PC-3 (cell line): Measurements from ENCODE around the gene UBAP1. TPM values are rescaled to one million over a fixed set of nuclear protein-coding genes. Genes with fewer than 3 reads are reported as not detected.
"Not testable (repeated sequence)": the region's sequence is repeated elsewhere in the genome, so short reads cannot be mapped to it uniquely, and the experiment has no call there.

Experiments used
- ATAC-seq: fragments of 200-7000 bp; cut with Tn5 transposase; 2 replicates; pipeline ENCODE4 v1.9.1; 2020; ENCODE audit warnings: mild to moderate bottlenecking, moderate library complexity
- BruUV-seq: library from RNA; stranded (reverse); fragments of 400-500 nt; replicated peaks from 2 replicates; lab custom pipeline; 2021; lab: Mats Ljungman, UMichigan
- CTCF ChIA-PET: fragments of 300-600 bp; sonication (Branson Sonifier 250); formaldehyde crosslinking; loops from one replicate; lab custom pipeline; 2022; ENCODE audit warnings: antibody characterized with exemption; lab: Charles Lee
- POLR2A ChIA-PET: fragments of 300-600 bp; sonication (Branson Sonifier 250); formaldehyde crosslinking; loops from one replicate; lab custom pipeline; 2022; ENCODE audit warnings: antibody characterized with exemption; ENCODE audit not compliant: unreplicated experiment; lab: Charles Lee
- DNase-seq: peaks from one replicate; pipeline ENCODE4 v3.0.0-alpha.2; 2015
- H2AFZ ChIP-seq: fragments of 300-600 bp; sonication (generic); 2 replicates; pipeline ENCODE4 v1.6.0; 2016; ENCODE audit warnings: antibody characterized with exemption, low read length
- H3F3A ChIP-seq: fragments of 300-600 bp; sonication (generic); one replicate; pipeline ENCODE4 v1.6.0; 2017; ENCODE audit warnings: antibody characterized with exemption, low read length, control low read depth, mild to moderate bottlenecking; ENCODE audit not compliant: unreplicated experiment
- H3K27ac ChIP-seq: fragments of 300-600 bp; sonication (generic); 2 replicates; pipeline ENCODE4 v1.5.1; 2016; ENCODE audit warnings: mild to moderate bottlenecking, low read length
- H3K27me3 ChIP-seq: fragments of 300-600 bp; sonication (generic); 2 replicates; pipeline ENCODE4 v1.6.1; 2016; ENCODE audit warnings: low read length, mixed read lengths
- H3K36me3 ChIP-seq: fragments of 300-600 bp; sonication (generic); 2 replicates; pipeline ENCODE4 v1.6.1; 2016; ENCODE audit warnings: low read depth, mixed run types, low read length, mixed read lengths
- H3K4me1 ChIP-seq: fragments of 300-600 bp; sonication (generic); 2 replicates; pipeline ENCODE4 v1.5.1; 2016; ENCODE audit warnings: low read length; ENCODE audit not compliant: insufficient read depth
- H3K4me2 ChIP-seq: fragments of 300-600 bp; sonication (generic); 2 replicates; pipeline ENCODE4 v1.6.0; 2016; ENCODE audit warnings: low read length
- H3K4me3 ChIP-seq: fragments of 300-600 bp; sonication (generic); 2 replicates; pipeline ENCODE4 v1.5.1; 2016; ENCODE audit warnings: mild to moderate bottlenecking, low read length, mixed read lengths
- H3K79me2 ChIP-seq: fragments of 300-600 bp; sonication (generic); 2 replicates; pipeline ENCODE4 v1.6.1; 2017; ENCODE audit warnings: low read length, mixed read lengths
- H3K9ac ChIP-seq: fragments of 300-600 bp; sonication (generic); 2 replicates; pipeline ENCODE4 v1.6.0; 2016; ENCODE audit warnings: mild to moderate bottlenecking, low read length
- H3K9me2 ChIP-seq: fragments of 300-600 bp; sonication (generic); replicated peaks from 2 replicates; pipeline ENCODE4 v1.6.1; 2016; ENCODE audit warnings: mixed run types, low read length, mixed read lengths
- H3K9me3 ChIP-seq: fragments of 300-600 bp; sonication (generic); 2 replicates; pipeline ENCODE4 v1.6.1; 2016; ENCODE audit warnings: low read length, mixed read lengths
- H4K20me1 ChIP-seq: fragments of 300-600 bp; sonication (generic); 2 replicates; pipeline ENCODE4 v1.6.1; 2016; ENCODE audit warnings: low read length, mixed read lengths
- EZH2 ChIP-seq: fragments of 300-600 bp; sonication (generic); IDR thresholded peaks from one replicate; pipeline ENCODE4 v1.6.1; 2017; ENCODE audit warnings: antibody characterized with exemption, mild to moderate bottlenecking, low read length; ENCODE audit not compliant: unreplicated experiment
- EZH2phosphoT487 ChIP-seq: fragments of 300-600 bp; sonication (generic); IDR thresholded peaks from 2 replicates; pipeline ENCODE4 v1.6.1; 2018; ENCODE audit warnings: mild to moderate bottlenecking, antibody characterized with exemption, low read length, borderline replicate concordance
- intact Hi-C: fragments of 100-400 bp; cut with micrococcal nuclease; formaldehyde crosslinking; loops from 2 replicates; pipeline ENCODE4 v1.9.0; 2023
- total RNA-seq: library from RNA; depleted of rRNA; stranded (reverse); fragments of >200 nt; gene quantifications from 2 replicates; pipeline ENCODE4 v1.2.3, GENCODE V29; 2014
- TF ChIP-seq, protein P1 (sequence below): fragments of 300-600 bp; sonication (generic); conservative IDR thresholded peaks from 2 replicates; pipeline ENCODE4 v1.5.1; 2017; ENCODE audit warnings: antibody characterized with exemption, low read depth, mild to moderate bottlenecking, low read length

Gene UBAP1
- total RNA-seq, 1 experiment from 2014 or later: 15.2 TPM

DNA sequence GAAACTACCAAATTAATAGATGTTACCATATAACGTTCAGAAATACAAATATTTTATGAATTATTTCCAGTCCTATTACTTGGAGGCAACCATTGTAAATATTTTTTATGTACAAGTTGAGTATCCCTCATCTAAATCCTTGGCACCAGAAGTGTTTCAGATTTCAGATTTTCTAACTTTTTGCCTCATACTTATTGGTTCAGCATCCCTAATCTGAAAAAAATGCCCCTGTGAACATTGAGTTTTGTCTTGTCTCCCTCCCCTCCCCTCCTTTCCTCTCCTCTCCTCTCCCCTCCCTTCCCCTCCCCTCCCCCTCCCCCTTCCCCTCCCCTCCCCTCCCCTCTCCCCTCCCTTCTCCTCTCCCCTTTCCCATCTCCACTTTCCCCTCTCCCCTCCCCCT is 40.6 kb downstream of the UBAP1 start:
- H3K9me2 ChIP-seq: no peaks in the 10 kb centered on the region
- no peak overlapping the region for H2AFZ ChIP-seq
- DNase-seq (no peak), ATAC-seq (no peak)
- H4K20me1 ChIP-seq: peaks cover 4% of the 10 kb centered on the region; the same call in 1 of the 2 replicates
- peaks cover 16% of the 10 kb centered on the region; the same call in 1 of the 2 replicates for H3K79me2 ChIP-seq
- TF ChIP-seq, protein P1, sequence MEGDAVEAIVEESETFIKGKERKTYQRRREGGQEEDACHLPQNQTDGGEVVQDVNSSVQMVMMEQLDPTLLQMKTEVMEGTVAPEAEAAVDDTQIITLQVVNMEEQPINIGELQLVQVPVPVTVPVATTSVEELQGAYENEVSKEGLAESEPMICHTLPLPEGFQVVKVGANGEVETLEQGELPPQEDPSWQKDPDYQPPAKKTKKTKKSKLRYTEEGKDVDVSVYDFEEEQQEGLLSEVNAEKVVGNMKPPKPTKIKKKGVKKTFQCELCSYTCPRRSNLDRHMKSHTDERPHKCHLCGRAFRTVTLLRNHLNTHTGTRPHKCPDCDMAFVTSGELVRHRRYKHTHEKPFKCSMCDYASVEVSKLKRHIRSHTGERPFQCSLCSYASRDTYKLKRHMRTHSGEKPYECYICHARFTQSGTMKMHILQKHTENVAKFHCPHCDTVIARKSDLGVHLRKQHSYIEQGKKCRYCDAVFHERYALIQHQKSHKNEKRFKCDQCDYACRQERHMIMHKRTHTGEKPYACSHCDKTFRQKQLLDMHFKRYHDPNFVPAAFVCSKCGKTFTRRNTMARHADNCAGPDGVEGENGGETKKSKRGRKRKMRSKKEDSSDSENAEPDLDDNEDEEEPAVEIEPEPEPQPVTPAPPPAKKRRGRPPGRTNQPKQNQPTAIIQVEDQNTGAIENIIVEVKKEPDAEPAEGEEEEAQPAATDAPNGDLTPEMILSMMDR: no peak
- TF ChIP-seq EZH2phosphoT487: no peak
- no peak for TF ChIP-seq EZH2
- intact Hi-C loops: no loop called here
- no peaks in the 10 kb centered on the region for H3K27me3 ChIP-seq
- no peak overlapping the region for H3K9ac ChIP-seq
- peaks cover 13% of the 10 kb centered on the region for H3K4me1 ChIP-seq
- H3K36me3 ChIP-seq: no peaks in the 10 kb centered on the region
- H3K9me3 ChIP-seq: no peaks in the 10 kb centered on the region
- no peaks in the 10 kb centered on the region for H3F3A ChIP-seq
- ChIA-PET CTCF (no interaction called here), POLR2A (no interaction called here)
- no peak overlapping the region for H3K4me3 ChIP-seq
- BruUV-seq: no TSS peak
- no peak overlapping the region for H3K27ac ChIP-seq
- no peak overlapping the region for H3K4me2 ChIP-seq

DNA sequence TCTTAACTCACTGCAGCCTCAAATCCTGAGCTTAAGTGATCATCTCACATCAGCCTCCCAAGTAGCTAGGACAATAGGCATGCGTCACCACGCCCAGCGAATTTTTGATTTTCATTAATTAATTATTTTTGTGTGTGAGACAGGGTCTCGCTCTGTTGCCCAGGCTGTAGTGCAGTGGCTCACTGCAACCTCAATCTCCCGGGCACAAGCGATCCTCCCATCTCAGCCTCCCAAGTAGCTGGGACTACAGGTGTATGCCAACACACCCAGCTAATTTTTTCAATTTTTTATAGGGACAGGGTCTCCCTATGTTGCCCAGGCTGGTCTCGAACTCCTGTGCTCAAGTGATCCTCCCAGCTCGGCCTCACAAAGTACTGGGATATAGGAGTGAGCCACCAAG is 41.4 kb downstream of the UBAP1 start:
- Histone ChIP-seq H3K4me2 (no peak overlapping the region), H3F3A (no peaks in the 10 kb centered on the region), H3K27ac (no peak overlapping the region), H3K4me1 (peaks cover 13% of the 10 kb centered on the region), H3K9me2 (no peaks in the 10 kb centered on the region), H3K9ac (no peak overlapping the region), H3K36me3 (no peaks in the 10 kb centered on the region), H3K27me3 (no peaks in the 10 kb centered on the region), H4K20me1 (peaks cover 4% of the 10 kb centered on the region; the same call in 1 of the 2 replicates), H2AFZ (no peak overlapping the region), H3K4me3 (no peak overlapping the region), H3K9me3 (no peaks in the 10 kb centered on the region), H3K79me2 (peaks cover 22% of the 10 kb centered on the region; the same call in 1 of the 2 replicates)
- intact Hi-C loops: no loop called here
- ChIA-PET CTCF (no interaction called here), POLR2A (no interaction called here)
- ATAC-seq (no peak), DNase-seq (no peak)
- TF ChIP-seq EZH2 (no peak), EZH2phosphoT487 (no peak)
- TF ChIP-seq, protein P1: no peak
- BruUV-seq: no TSS peak

DNA sequence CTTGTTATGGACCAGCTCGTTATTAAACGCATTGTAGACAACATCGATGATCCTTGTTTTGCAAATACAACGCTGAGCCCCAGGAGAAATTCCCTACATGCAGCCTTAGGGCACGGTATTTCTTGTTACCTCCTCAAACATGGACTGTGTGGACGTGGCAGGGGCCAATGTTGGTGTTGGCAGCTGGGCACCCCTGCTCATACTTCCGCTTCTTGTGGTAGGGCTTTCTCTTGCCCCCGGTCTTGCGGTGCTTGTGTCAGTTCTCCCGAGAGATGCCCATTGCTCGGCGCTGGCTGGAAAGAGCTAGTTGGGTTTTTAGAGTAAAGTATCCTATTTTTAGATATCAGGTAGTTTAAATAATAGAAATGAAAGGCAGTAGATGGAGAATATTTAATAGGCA is 45.5 kb downstream of the UBAP1 start:
- intact Hi-C loops: no loop called here
- ATAC-seq (no peak), DNase-seq (no peak)
- TF ChIP-seq EZH2phosphoT487 (no peak), EZH2 (no peak)
- TF ChIP-seq, protein P1: no peak
- Histone ChIP-seq H3K4me2 (no peak overlapping the region), H3K4me3 (no peak overlapping the region), H3F3A (no peaks in the 10 kb centered on the region), H3K79me2 (peaks cover 22% of the 10 kb centered on the region; the same call in 1 of the 2 replicates), H3K9ac (no peak overlapping the region), H4K20me1 (peaks cover 7% of the 10 kb centered on the region; the same call in 1 of the 2 replicates), H2AFZ (no peak overlapping the region), H3K4me1 (peaks cover 13% of the 10 kb centered on the region), H3K9me3 (no peaks in the 10 kb centered on the region), H3K9me2 (no peaks in the 10 kb centered on the region), H3K27me3 (no peaks in the 10 kb centered on the region), H3K27ac (no peak overlapping the region), H3K36me3 (no peaks in the 10 kb centered on the region)
- ChIA-PET CTCF (no interaction called here), POLR2A (no interaction called here)
- no TSS peak for BruUV-seq

DNA sequence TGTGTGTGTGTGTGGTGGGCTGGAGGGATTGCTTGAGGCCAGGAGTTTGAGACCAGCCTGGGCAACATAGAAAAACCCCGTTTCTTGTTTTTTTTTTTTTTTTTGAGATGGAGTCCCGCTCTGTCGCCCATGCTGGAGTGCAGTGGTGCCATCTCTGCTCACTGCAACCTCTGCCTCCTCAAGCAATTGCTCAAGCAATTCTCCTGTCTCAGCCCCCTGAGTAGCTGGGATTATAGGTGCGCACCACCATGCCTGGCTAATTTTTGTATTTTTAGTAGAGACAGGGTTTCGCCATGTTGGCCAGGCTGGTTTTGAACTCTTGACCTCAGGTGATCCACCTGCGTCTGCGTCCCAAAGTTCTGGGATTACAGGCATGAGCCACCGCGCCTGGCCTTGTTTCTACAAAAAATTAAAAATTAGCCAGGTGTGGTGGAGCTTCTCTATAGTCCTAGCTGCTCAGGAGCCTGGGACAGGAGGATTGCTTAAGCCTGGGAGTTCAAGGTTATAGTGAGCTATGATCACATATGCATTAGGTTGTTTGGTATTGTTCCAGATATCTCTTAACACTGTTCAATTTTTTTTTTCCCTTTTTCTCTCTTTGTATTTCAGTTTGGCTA is 47.4 kb downstream of the UBAP1 start:
- intact Hi-C loops, H3K36me3 ChIP-seq, H3K4me2 ChIP-seq, H2AFZ ChIP-seq, H3K27ac ChIP-seq, H3F3A ChIP-seq, CTCF ChIA-PET, ATAC-seq, H3K9me3 ChIP-seq, BruUV-seq, H3K4me3 ChIP-seq, DNase-seq, H3K9ac ChIP-seq, H4K20me1 ChIP-seq, H3K9me2 ChIP-seq, POLR2A ChIA-PET, H3K27me3 ChIP-seq: not testable (repeated sequence)
- H3K79me2 ChIP-seq: peaks cover 22% of the 10 kb centered on the region; the same call in 1 of the 2 replicates
- H3K4me1 ChIP-seq: peaks cover 13% of the 10 kb centered on the region
